HG02798 (cell line): ENCODE data around the gene DPM1.
A peak's percentile ranks its signal among the peaks of the same experiment; 100 is the strongest.

Experiments
- ATAC-seq: cut with Tn5 transposase; IDR thresholded peaks from one replicate; pipeline ENCODE4 v1.9.1; 2021; ENCODE audit warnings: mild to moderate bottlenecking; ENCODE audit not compliant: unreplicated experiment, poor library complexity

DPM1 gene

DNA sequence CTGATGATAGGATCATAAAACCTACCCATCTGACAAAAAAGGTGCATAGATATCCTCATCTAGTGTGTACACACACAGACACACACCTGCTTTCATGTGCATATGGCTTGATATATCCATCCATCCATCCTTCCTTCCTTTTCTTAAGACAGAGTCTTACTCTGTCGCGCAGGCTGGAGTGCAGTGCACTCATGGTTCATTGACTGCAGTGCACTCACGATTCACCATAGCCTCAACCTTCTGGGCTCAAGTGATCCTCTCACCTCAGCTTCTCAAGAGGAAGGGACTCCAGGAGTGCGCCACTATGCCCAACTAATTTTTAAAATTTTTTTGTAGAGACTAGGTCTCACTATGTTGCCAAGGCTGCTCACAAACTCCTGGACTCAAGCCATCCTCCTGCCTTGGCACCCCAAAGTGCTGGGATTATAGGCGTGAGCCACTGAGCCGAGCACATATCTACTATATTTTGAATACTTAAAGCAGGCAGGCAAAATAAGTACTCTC lies 54.2 kb downstream of the DPM1 start:
- no peak for ATAC-seq

GRCh38 chr20:50903353-50904051 lies 54.8 kb downstream of the DPM1 start:
- ATAC-seq, result no peak

DNA sequence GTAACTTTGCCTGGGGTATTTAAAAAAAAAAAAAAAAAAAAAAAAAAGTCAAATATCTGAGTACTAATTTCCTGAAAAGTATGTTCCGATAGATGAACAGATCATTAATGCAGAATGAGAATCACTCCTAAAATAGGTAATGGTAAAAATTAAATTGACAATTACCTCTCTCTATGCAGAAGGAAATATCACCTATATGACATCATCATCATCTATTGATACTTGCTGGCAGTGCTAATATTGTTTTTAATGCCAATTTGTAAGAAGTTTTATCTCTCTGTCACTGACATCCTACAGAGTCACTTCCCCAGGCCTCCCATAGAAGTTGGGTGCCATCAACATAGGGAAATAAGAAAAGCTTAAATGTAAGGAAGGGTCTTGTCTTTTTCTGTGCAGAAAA lies 57.0 kb downstream of the DPM1 start:
- ATAC-seq, result no peak

- no peak for ATAC-seq
These were observed 58.1 kb downstream of the DPM1 start for GRCh38 chr20:50900261-50900660.

DNA sequence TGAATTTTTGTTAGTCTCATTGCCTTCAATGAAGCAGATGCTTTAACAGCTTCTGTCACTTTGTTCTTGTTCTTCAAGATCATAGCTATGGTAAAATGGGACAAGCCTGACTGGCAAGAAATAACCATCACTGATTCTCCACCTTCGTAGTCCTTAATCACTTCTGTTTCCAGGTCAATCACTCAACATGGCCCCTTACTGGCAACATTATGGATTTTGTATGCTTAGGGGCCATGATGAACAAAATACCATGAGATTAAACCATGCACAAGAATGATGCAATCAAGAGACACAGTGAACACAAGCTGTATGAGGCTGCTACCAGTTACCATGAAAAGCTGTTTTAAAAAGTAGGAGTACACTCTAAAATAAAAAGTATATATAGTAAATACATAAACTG lies 59.9 kb downstream of the DPM1 start:
- no peak for ATAC-seq

DNA sequence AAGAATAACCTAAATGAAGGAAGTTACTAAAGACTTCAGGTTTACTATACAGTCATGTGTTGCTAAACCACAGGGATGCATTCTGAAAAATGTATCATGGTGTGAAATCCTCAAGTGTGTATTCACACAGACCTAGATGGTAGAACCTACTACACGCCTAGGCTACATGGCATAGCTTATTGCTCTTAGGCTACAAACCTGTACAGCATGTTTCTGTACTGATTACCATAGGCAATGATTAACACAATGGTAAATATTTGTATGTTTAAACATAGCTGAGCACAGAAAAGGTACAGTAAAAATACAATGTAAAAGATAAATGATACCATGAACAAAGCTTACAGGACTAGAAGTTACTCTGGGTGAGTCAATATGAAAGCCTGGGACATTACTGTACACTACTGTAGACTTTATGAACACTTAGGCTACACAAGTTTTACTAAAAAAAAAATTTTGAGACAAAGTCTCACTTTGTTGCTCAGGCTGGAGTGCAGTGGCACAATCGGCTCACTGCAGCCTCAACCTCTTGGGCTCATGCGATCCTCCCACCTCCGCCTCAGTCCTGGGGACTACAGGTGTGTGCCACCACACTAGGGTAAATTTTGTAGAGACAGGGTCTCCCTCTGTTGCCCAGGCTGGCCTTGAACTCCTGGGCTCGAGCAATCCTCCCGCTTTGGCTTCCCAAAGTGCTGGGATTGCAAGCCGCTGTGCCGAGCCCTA lies 63.1 kb downstream of the DPM1 start:
- ATAC-seq, result no peak

DNA sequence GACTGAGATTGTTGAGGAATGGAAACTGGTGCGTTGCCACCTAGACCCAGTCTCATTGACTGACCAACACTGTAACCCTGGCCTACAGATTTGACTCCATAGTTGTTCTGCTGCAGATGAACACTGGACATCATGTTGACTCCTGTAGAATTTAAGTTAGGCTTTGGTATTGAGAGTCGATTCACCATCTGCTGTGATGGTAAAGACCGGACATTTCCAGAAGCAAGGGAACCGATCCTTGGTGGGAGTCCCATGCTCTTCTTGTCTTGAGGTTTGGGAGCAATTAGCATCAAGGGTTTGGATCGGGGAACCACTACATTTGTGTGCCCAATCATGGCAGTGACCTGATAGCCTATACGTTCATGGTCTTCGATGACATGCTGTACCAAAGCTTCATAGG lies 64.7 kb downstream of the DPM1 start:
- ATAC-seq, result no peak

GRCh38 chr20:50892394-50892793 lies 65.9 kb downstream of the DPM1 start:
- ATAC-seq, result peak; percentile 38

- no peak for ATAC-seq
These were observed 67.2 kb downstream of the DPM1 start for GRCh38 chr20:50891138-50891537.

DNA sequence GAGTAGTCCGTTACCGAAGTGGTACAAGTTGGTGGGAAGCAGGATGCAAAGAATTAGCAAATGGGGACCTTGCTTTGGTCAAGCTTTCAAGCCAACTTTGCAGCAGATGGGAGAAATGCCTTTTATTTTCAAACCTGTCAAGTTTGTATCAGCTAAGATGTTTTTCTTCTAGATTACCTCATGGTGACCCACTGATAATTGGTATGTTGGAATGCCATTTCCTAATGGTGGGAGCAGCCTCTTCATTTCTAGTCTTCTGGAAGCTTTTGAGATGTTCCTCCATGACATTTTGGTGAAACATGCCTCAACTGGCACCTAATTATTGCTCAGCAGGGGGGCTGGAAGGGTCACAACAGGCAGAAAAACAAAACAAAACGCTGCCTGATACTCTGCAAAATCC lies 70.8 kb downstream of the DPM1 start:
- ATAC-seq, result no peak

GRCh38 chr20:50886184-50886790 lies 72.0 kb downstream of the DPM1 start:
- ATAC-seq, result no peak

- no peak for ATAC-seq
These were observed 72.6 kb downstream of the DPM1 start for GRCh38 chr20:50885781-50886180.

DNA sequence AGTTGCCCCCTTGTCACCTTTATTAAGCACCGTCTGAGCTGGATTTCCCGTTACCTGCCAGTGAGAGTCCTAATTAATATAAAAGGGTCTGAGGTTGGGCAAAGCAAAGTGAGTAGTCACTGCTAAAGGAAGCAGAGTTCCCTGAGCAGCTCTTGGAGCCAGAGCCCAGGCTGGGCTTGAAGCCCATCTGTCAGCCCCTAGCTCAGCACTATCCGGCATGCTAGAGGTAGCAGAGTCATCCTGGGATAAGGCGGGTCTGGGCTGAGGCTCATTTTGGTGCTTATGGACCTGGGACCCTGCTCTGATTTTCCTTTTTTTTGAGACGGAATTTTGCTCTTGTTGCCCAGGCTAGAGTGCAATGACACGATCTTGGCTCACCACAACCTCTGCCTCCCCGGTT lies 73.3 kb downstream of the DPM1 start:
- no peak for ATAC-seq
